H9 (cell line): ENCODE measurements around the gene WDHD1. TPM values are rescaled to one million over a fixed set of nuclear protein-coding genes. Genes with fewer than 3 reads are reported as not detected.

Experiments
- DNase-seq: peaks from one replicate; pipeline ENCODE4 v3.0.0-alpha.2; 2017
- H2AFZ ChIP-seq: one replicate; pipeline ENCODE4 v1.6.1; 2013; ENCODE audit warnings: mild to moderate bottlenecking, low read length, control low read depth, moderate library complexity
- H2AK5ac ChIP-seq: 2 replicates; pipeline ENCODE4 v1.6.1; 2013; ENCODE audit warnings: low read length, control low read depth, mixed read lengths; ENCODE audit not compliant: insufficient read length
- H2BK120ac ChIP-seq: one replicate; pipeline ENCODE4 v1.6.1; 2013; ENCODE audit warnings: low read depth, mild to moderate bottlenecking, low read length, control low read depth, inconsistent platforms; ENCODE audit not compliant: poor library complexity, severe bottlenecking
- H2BK12ac ChIP-seq: 2 replicates; pipeline ENCODE4 v1.6.1; 2013; ENCODE audit warnings: low read length, control low read depth, mixed read lengths, low read depth; ENCODE audit not compliant: insufficient read length
- H2BK15ac ChIP-seq: 2 replicates; pipeline ENCODE4 v1.6.1; 2013; ENCODE audit warnings: low read depth, low read length, control low read depth
- H2BK20ac ChIP-seq: one replicate; pipeline ENCODE4 v1.6.1; 2013; ENCODE audit warnings: low read depth, mild to moderate bottlenecking, low read length, control low read depth, inconsistent platforms; ENCODE audit not compliant: poor library complexity, severe bottlenecking
- H2BK5ac ChIP-seq: 2 replicates; pipeline ENCODE4 v1.6.1; 2013; ENCODE audit warnings: low read length, control low read depth, mixed read lengths; ENCODE audit not compliant: insufficient read length
- H3K14ac ChIP-seq: 2 replicates; pipeline ENCODE4 v1.6.1; 2013; ENCODE audit warnings: low read length, control low read depth; ENCODE audit not compliant: insufficient read depth
- H3K18ac ChIP-seq: 2 replicates; pipeline ENCODE4 v1.6.1; 2013; ENCODE audit warnings: low read depth, mild to moderate bottlenecking, mixed read lengths, low read length, control low read depth; ENCODE audit not compliant: insufficient read length
- H3K23ac ChIP-seq: 2 replicates; pipeline ENCODE4 v1.6.1; 2013; ENCODE audit warnings: low read length, control low read depth, mixed read lengths, low read depth; ENCODE audit not compliant: insufficient read length
- H3K23me2 ChIP-seq: 2 replicates; pipeline ENCODE4 v1.6.1; 2013; ENCODE audit warnings: low read depth, mild to moderate bottlenecking, mixed read lengths, low read length, control low read depth; ENCODE audit not compliant: insufficient read length, poor library complexity, severe bottlenecking
- H3K27ac ChIP-seq: 2 replicates; pipeline ENCODE4 v1.5.1; 2013; ENCODE audit warnings: low read length, control low read depth, mixed read lengths, low read depth; ENCODE audit not compliant: insufficient read length
- H3K27me3 ChIP-seq: 2 replicates; pipeline ENCODE4 v1.6.1; 2013; ENCODE audit warnings: low read length, control low read depth, inconsistent platforms; ENCODE audit not compliant: insufficient read depth
- H3K4ac ChIP-seq: 2 replicates; pipeline ENCODE4 v1.6.1; 2013; ENCODE audit warnings: low read depth, mild to moderate bottlenecking, control low read depth, inconsistent platforms, low read length, moderate library complexity
- H3K4me1 ChIP-seq: 2 replicates; pipeline ENCODE4 v1.6.1; 2013; ENCODE audit warnings: low read length, control low read depth, inconsistent platforms; ENCODE audit not compliant: insufficient read depth
- H3K4me2 ChIP-seq: 2 replicates; pipeline ENCODE4 v1.6.1; 2013; ENCODE audit warnings: low read length, control low read depth, mixed read lengths; ENCODE audit not compliant: insufficient read length, insufficient read depth
- H3K56ac ChIP-seq: 2 replicates; pipeline ENCODE4 v1.6.1; 2013; ENCODE audit warnings: low read depth, mild to moderate bottlenecking, mixed read lengths, low read length, control low read depth; ENCODE audit not compliant: insufficient read length
- H3K79me1 ChIP-seq: 2 replicates; pipeline ENCODE4 v1.6.1; 2013; ENCODE audit warnings: low read depth, mild to moderate bottlenecking, moderate library complexity, low read length, control low read depth, inconsistent platforms; ENCODE audit not compliant: insufficient read depth, poor library complexity, severe bottlenecking
- H3K79me2 ChIP-seq: 2 replicates; pipeline ENCODE4 v1.6.1; 2013; ENCODE audit warnings: low read length, control low read depth, inconsistent platforms; ENCODE audit not compliant: insufficient read depth
- H3K9ac ChIP-seq: 2 replicates; pipeline ENCODE4 v1.6.1; 2013; ENCODE audit warnings: low read length, control low read depth, mixed read lengths; ENCODE audit not compliant: insufficient read length; ENCODE audit errors: extremely low read depth
- H3K9me3 ChIP-seq: one replicate; pipeline ENCODE4 v1.6.1; 2013; ENCODE audit warnings: low read depth, low read length, inconsistent platforms; ENCODE audit not compliant: control insufficient read depth
- H3T11ph ChIP-seq: one replicate; pipeline ENCODE4 v1.6.1; 2013; ENCODE audit warnings: mild to moderate bottlenecking, low read length, control low read depth, inconsistent platforms
- H4K20me1 ChIP-seq: one replicate; pipeline ENCODE4 v1.6.1; 2013; ENCODE audit not compliant: control insufficient read depth, insufficient read length, insufficient read depth
- H4K5ac ChIP-seq: 2 replicates; pipeline ENCODE4 v1.6.1; 2013; ENCODE audit warnings: low read depth, mild to moderate bottlenecking, mixed read lengths, low read length, control low read depth; ENCODE audit not compliant: insufficient read length
- H4K8ac ChIP-seq: replicated peaks from 2 replicates; pipeline ENCODE4 v1.6.1; 2013; ENCODE audit warnings: low read length, control low read depth, mixed read lengths, low read depth; ENCODE audit not compliant: insufficient read length
- H4K91ac ChIP-seq: 2 replicates; pipeline ENCODE4 v1.6.1; 2013; ENCODE audit warnings: low read depth, mild to moderate bottlenecking, moderate library complexity, mixed read lengths, low read length, control low read depth; ENCODE audit not compliant: insufficient read length
- H3K27ac Mint-ChIP-seq, 3 experiments: 2 replicates in 2 of 3; 3 replicates in 1 of 3; pipeline ENCODE4 v1.8.0; 2020 to 2021; ENCODE audit warnings: mixed read lengths in 3 of 3, mild to moderate bottlenecking in 1 of 3, moderate library complexity in 1 of 3
- H3K27me3 Mint-ChIP-seq: 2 replicates; pipeline ENCODE4 v1.8.0; 2021; ENCODE audit warnings: low read depth, mild to moderate bottlenecking, moderate library complexity, mixed read lengths
- H3K36me3 Mint-ChIP-seq, 3 experiments: 2 replicates in 2 of 3; 3 replicates in 1 of 3; pipeline ENCODE4 v1.8.0; 2020 to 2021; ENCODE audit warnings: low read depth in 3 of 3, mixed read lengths in 3 of 3; ENCODE audit not compliant: insufficient read depth in 1 of 3
- H3K4me1 Mint-ChIP-seq, 2 experiments: 2 replicates each; pipeline ENCODE4 v1.8.0; 2020; ENCODE audit warnings: mixed read lengths in 2 of 2
- H3K4me3 Mint-ChIP-seq, 2 experiments: 2 replicates in 1 of 2; 3 replicates in 1 of 2; pipeline ENCODE4 v1.8.0; 2020 to 2021; ENCODE audit warnings: mild to moderate bottlenecking in 2 of 2, mixed read lengths in 2 of 2, moderate library complexity in 1 of 2
- H3K9me3 Mint-ChIP-seq, 2 experiments: 2 replicates in 1 of 2; 3 replicates in 1 of 2; pipeline ENCODE4 v1.8.0; 2020; ENCODE audit warnings: mild to moderate bottlenecking in 2 of 2, mixed read lengths in 2 of 2, moderate library complexity in 1 of 2
- WGBS: extraction: QIAGEN DNeasy Blood & Tissue Kit; methylation state at CpG from one replicate; pipeline ENCODE4 v1.1.7; 2013; ENCODE audit warnings: missing lambda C conversion rate, low lambda C conversion rate, mixed read lengths; ENCODE audit not compliant: insufficient read length; ENCODE audit errors: extremely low coverage; 5-methylcytosine and 5-hydroxymethylcytosine counted together
- total RNA-seq: library from RNA; stranded (reverse); gene quantifications from 2 replicates; pipeline ENCODE4 v1.2.1, GENCODE V29; 2021
- TF ChIP-seq, protein P1 (sequence below): fragments of 200-600 bp; sonication (generic); conservative IDR thresholded peaks from 3 replicates; pipeline ENCODE4 v1.8.0; 2021; ENCODE audit warnings: antibody characterized with exemption, mild to moderate bottlenecking

Gene WDHD1
- total RNA-seq, 1 experiment from 2014 or later, result 93.7 TPM

DNA sequence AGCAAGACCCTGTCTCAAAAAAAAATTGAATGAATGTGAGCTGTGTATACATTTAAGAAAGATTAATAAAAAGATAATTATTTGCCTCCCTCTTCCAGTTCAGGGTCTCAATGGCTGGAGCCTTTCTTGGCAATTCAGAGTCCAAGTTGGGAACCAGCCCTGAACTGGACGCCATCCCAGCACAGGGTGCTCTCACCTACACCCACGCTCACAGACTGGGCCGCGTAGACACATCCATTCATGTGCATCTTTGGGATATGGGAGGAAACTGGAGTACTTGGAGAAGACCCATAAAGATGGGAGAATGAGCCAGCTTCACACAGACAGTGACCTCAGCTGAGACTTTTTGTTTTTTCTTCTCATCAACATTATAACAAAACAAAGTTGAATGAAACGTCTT, 31.0 kb upstream of the WDHD1 start:
- H3K4me1 Mint-ChIP-seq, result peaks cover 18% of the 10 kb centered on the region in 2 experiments
- H3K4me3 Mint-ChIP-seq, result no peak overlapping the region

More for the DNA sequence above, 31.0 kb upstream of the WDHD1 start:
- Histone ChIP-seq H3K56ac (no peak overlapping the region), H3K27ac (no peak overlapping the region), H2BK12ac (no peak overlapping the region), H4K5ac (no peak overlapping the region), H3K23ac (no peak overlapping the region), H3K14ac (no peak overlapping the region), H3K4ac (no peak overlapping the region), H4K8ac (no peak overlapping the region), H2BK20ac (no peak overlapping the region), H3T11ph (no peak overlapping the region), H3K9ac (no peak overlapping the region), H3K79me1 (peaks cover 20% of the 10 kb centered on the region), H2BK5ac (no peak overlapping the region), H2AK5ac (no peak overlapping the region), H4K91ac (no peak overlapping the region), H3K27me3 (no peaks in the 10 kb centered on the region), H3K79me2 (peaks cover 25% of the 10 kb centered on the region; the same call in 1 of the 2 replicates), H2AFZ (no peak overlapping the region), H3K9me3 (no peaks in the 10 kb centered on the region), H4K20me1 (no peaks in the 10 kb centered on the region), H2BK120ac (no peak overlapping the region), H3K4me1 (no peaks in the 10 kb centered on the region), H3K4me2 (no peak overlapping the region), H3K23me2 (no peaks in the 10 kb centered on the region), H3K18ac (no peak overlapping the region), H2BK15ac (no peak overlapping the region)
- no peak for DNase-seq
- no CpG with 5 or more reads among the region's 5 CpGs for WGBS
- H3K27ac Mint-ChIP-seq, result no peak overlapping the region
- H3K9me3 Mint-ChIP-seq, result no peaks in the 10 kb centered on the region
- TF ChIP-seq, protein P1, sequence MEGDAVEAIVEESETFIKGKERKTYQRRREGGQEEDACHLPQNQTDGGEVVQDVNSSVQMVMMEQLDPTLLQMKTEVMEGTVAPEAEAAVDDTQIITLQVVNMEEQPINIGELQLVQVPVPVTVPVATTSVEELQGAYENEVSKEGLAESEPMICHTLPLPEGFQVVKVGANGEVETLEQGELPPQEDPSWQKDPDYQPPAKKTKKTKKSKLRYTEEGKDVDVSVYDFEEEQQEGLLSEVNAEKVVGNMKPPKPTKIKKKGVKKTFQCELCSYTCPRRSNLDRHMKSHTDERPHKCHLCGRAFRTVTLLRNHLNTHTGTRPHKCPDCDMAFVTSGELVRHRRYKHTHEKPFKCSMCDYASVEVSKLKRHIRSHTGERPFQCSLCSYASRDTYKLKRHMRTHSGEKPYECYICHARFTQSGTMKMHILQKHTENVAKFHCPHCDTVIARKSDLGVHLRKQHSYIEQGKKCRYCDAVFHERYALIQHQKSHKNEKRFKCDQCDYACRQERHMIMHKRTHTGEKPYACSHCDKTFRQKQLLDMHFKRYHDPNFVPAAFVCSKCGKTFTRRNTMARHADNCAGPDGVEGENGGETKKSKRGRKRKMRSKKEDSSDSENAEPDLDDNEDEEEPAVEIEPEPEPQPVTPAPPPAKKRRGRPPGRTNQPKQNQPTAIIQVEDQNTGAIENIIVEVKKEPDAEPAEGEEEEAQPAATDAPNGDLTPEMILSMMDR, result no peak
- H3K36me3 Mint-ChIP-seq, result peaks cover 35 to 64% (median 61%) of the 10 kb centered on the region in 3 experiments; a peak in 6 of 7 replicates
- no peaks in the 10 kb centered on the region for H3K27me3 Mint-ChIP-seq
